Subcutaneous adipose tissue (tissue), 4 donors: ENCODE data around the gene SEBOX. TPM values are rescaled to one million over a fixed set of nuclear protein-coding genes. Genes with fewer than 3 reads are reported as not detected.

Source experiments
- total RNA-seq, 4 donors: library from RNA; depleted of rRNA; stranded (reverse); fragments of >200 nt; gene quantifications; one replicate each; pipeline ENCODE4 v1.1.0, GENCODE V29; 2016
- TF ChIP-seq, protein P1 (sequence below): fragments of 450-650 bp; IDR thresholded peaks from one replicate; pipeline ENCODE4 v1.5.1; 2016; ENCODE audit warnings: low read depth, mild to moderate bottlenecking, control low read depth, antibody characterized with exemption, moderate library complexity

SEBOX gene
- total RNA-seq, 4 donors from 2014 or later = not detected

DNA sequence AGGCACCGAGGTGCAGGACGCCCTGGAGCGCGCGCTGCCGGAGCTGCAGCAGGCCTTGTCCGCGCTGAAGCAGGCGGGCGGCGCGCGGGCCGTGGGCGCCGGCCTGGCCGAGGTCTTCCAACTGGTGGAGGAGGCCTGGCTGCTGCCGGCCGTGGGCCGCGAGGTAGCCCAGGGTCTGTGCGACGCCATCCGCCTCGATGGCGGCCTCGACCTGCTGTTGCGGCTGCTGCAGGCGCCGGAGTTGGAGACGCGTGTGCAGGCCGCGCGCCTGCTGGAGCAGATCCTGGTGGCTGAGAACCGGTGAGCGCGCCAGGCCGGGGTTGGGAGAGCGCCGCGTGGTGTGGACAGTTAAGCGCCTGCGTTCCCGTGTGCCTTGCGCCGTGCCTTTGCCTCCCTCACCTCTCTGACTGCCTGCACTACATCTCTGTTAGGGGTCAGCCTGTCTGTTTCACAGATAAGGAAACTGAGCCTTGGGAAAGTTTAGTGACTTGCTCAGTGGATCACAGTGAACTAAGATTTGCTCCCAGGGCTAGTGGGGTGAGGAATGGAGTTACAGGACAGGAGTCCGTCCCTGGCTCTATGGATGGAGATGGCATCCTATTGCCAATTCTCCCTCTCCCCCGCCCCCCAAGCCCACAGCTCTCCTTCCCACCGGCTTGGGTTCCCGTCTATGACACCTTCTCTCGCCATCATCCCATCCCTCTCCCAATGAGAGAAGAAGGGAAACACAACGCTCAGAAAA is 7.4 kb upstream of the SEBOX start:
- TF ChIP-seq, protein P1, sequence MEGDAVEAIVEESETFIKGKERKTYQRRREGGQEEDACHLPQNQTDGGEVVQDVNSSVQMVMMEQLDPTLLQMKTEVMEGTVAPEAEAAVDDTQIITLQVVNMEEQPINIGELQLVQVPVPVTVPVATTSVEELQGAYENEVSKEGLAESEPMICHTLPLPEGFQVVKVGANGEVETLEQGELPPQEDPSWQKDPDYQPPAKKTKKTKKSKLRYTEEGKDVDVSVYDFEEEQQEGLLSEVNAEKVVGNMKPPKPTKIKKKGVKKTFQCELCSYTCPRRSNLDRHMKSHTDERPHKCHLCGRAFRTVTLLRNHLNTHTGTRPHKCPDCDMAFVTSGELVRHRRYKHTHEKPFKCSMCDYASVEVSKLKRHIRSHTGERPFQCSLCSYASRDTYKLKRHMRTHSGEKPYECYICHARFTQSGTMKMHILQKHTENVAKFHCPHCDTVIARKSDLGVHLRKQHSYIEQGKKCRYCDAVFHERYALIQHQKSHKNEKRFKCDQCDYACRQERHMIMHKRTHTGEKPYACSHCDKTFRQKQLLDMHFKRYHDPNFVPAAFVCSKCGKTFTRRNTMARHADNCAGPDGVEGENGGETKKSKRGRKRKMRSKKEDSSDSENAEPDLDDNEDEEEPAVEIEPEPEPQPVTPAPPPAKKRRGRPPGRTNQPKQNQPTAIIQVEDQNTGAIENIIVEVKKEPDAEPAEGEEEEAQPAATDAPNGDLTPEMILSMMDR = no peak

DNA sequence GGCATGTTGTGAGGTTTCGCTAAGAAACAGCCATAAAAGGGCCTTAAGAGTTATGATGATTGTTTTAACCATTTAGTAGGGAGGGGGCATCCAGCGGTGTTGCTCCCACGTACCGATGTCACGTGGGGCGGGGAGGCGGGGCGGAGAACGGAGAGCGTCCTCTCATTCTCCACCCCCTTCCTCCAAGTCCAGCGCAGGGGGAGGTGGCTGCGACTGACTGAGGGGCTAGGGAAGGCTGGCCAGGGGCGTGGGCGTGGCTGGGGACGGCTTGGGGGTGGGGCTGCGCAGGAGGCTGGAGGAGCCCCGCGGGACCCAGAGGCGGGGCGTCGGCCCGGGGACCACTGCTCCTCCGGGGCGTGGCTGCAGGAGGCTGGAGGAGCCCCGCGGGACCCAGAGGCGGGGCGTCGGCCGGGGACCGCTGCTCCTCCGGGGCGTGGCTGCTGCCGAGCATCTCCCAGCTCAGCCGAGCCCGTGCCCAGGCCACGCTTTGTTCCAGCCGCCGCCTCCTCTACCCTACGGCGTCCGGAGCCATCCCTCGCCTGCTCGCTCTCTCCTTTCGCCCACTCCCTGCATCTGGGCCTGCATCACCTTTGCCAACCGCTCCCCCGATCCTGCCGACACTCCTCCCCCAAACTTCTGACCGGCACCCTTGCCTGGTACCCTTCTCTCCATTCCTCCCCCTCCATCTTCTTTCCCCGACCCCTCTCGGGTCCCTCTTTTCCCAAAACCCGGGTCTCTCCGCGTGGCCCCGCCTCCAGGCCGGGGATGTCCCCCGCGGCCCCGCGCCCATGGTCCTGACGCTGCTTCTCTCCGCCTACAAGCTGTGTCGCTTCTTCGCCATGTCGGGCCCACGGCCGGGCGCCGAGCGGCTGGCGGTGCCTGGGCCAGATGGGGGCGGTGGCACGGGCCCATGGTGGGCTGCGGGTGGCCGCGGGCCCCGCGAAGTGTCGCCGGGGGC is 6.5 kb upstream of the SEBOX start, which contains the start of gene SARM1:
Gene SARM1 (plus strand): TSS at position 450 of the 958 bp plus-strand sequence. CDS start 339 bp downstream, at position 789.
- TF ChIP-seq, protein P1 = no peak

DNA sequence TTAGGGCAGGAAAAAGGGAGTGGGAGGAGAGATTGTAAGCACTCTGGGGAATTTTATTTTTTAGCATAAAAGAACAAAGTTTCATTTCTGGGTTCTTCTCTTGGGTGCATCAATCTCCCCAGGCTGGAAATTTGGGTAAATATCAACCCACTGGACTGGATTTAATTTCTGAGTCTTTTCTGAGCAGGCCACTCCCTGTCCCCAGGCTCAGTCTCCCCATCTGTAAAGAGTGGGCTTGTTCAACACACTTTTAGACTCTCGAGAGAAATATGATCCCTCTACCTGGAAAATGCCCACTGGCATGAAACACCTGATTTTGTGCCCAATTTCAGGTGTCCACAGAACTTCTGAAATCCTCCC is 5.7 kb upstream of the SEBOX start:
- TF ChIP-seq, protein P1 = no peak

DNA sequence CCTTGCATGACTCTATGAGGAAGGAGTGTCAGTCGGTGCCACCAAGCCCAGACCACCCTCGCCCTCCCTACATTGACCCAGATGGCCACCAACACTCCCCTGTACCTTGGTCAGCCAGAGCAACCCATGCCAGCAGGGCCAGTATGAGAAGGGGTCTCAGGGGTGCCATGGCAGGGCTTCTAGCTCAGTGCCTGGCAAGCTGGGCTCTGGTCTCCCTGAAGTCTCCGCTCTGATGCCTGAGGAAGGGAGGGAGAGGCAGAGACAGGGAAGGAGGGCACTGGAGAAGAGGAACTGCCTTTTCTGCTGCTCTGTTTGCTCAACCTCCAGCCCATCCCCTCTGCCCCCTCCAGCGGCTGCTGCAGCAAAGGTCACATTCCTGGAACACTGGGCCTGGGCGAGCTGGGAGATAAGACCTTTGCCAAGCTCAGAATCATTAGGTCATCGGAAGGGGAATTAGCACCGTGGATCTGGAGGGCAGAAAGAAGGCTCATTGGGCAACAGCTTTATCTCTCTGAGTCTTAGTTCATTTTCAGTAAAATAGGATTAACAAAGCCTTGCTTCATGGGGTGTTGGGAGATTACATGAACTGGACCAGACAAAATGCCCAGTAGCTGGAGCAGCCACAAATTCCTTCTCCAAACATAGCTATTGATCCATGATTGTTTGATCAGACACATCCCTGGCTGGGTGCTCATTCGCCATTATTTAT is 5.2 kb upstream of the SEBOX start, which contains the start of gene VTN:
Gene VTN (minus strand): TSS at position 273 of the 709 bp plus-strand sequence. CDS start 104 bp downstream, at position 169.
- TF ChIP-seq, protein P1 = no peak

DNA sequence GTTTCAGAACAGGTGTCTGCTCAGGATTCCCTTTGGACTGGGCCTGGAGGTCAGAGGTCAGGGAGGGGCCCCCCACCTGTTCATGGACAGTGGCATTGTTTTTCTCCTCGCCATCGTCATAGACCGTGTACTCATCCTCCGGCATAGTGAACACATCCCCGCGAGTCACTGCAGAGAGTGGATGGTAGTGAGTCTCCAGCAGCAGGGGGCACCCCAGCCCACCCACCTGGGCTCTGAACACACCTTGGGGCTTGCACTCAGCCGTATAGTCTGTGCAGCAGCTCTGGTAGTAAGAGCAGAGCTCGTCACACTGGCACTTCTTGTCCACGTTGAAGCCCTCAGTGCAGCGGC is 4.7 kb upstream of the SEBOX start:
- TF ChIP-seq, protein P1 = no peak

DNA sequence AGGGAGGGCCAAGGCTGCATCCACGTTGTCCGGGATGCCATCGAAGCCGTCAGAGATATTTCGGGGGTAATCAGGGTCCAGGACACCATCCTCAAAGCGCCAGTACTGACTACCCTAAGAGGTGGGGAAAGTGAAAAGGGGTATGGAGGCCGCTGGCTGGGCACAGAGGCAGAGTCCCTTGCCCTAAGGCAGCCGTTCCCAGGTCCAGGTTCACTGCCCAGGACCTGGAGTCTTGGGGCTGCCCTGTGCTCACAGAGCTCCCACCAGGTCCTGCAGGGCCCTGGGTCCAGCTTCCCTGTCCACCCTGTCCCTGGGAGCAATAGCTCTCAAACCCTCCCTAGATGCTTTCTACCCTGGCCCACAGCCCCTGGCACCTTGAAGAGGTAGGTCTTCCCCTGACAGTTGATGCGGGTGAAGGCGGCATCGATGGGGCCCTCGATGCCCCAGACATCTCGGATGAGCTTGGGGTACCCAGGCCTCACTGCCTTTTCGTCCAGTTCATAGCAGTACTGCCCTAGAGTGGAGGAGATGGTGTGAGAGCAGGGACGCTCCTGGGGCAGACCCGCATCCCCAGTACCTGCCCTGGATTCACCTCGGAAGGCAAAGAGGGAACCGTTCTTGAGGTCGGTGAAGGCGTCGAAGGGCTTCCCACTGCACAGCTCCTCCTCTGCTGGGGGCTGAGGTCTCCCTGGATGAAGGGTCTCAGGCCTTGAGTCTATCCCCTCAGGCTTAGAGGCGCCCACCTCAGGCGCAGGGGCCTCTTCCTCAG is 4.1 kb upstream of the SEBOX start:
- TF ChIP-seq, protein P1 = no peak
